H9 (cell line): ENCODE measurements around the gene SLTM. TPM values are rescaled to one million over a fixed set of nuclear protein-coding genes. Genes with fewer than 3 reads are reported as not detected.

Source experiments
- DNase-seq: peaks from one replicate; pipeline ENCODE4 v3.0.0-alpha.2; 2017
- H2AFZ ChIP-seq: one replicate; pipeline ENCODE4 v1.6.1; 2013; ENCODE audit warnings: mild to moderate bottlenecking, low read length, control low read depth, moderate library complexity
- H2AK5ac ChIP-seq: 2 replicates; pipeline ENCODE4 v1.6.1; 2013; ENCODE audit warnings: low read length, control low read depth, mixed read lengths; ENCODE audit not compliant: insufficient read length
- H2BK120ac ChIP-seq: one replicate; pipeline ENCODE4 v1.6.1; 2013; ENCODE audit warnings: low read depth, mild to moderate bottlenecking, low read length, control low read depth, inconsistent platforms; ENCODE audit not compliant: poor library complexity, severe bottlenecking
- H2BK12ac ChIP-seq: 2 replicates; pipeline ENCODE4 v1.6.1; 2013; ENCODE audit warnings: low read length, control low read depth, mixed read lengths, low read depth; ENCODE audit not compliant: insufficient read length
- H2BK15ac ChIP-seq: 2 replicates; pipeline ENCODE4 v1.6.1; 2013; ENCODE audit warnings: low read depth, low read length, control low read depth
- H2BK20ac ChIP-seq: one replicate; pipeline ENCODE4 v1.6.1; 2013; ENCODE audit warnings: low read depth, mild to moderate bottlenecking, low read length, control low read depth, inconsistent platforms; ENCODE audit not compliant: poor library complexity, severe bottlenecking
- H2BK5ac ChIP-seq: 2 replicates; pipeline ENCODE4 v1.6.1; 2013; ENCODE audit warnings: low read length, control low read depth, mixed read lengths; ENCODE audit not compliant: insufficient read length
- H3K14ac ChIP-seq: 2 replicates; pipeline ENCODE4 v1.6.1; 2013; ENCODE audit warnings: low read length, control low read depth; ENCODE audit not compliant: insufficient read depth
- H3K18ac ChIP-seq: 2 replicates; pipeline ENCODE4 v1.6.1; 2013; ENCODE audit warnings: low read depth, mild to moderate bottlenecking, mixed read lengths, low read length, control low read depth; ENCODE audit not compliant: insufficient read length
- H3K23ac ChIP-seq: 2 replicates; pipeline ENCODE4 v1.6.1; 2013; ENCODE audit warnings: low read length, control low read depth, mixed read lengths, low read depth; ENCODE audit not compliant: insufficient read length
- H3K23me2 ChIP-seq: 2 replicates; pipeline ENCODE4 v1.6.1; 2013; ENCODE audit warnings: low read depth, mild to moderate bottlenecking, mixed read lengths, low read length, control low read depth; ENCODE audit not compliant: insufficient read length, poor library complexity, severe bottlenecking
- H3K27ac ChIP-seq: 2 replicates; pipeline ENCODE4 v1.5.1; 2013; ENCODE audit warnings: low read length, control low read depth, mixed read lengths, low read depth; ENCODE audit not compliant: insufficient read length
- H3K27me3 ChIP-seq: 2 replicates; pipeline ENCODE4 v1.6.1; 2013; ENCODE audit warnings: low read length, control low read depth, inconsistent platforms; ENCODE audit not compliant: insufficient read depth
- H3K4ac ChIP-seq: 2 replicates; pipeline ENCODE4 v1.6.1; 2013; ENCODE audit warnings: low read depth, mild to moderate bottlenecking, control low read depth, inconsistent platforms, low read length, moderate library complexity
- H3K4me1 ChIP-seq: 2 replicates; pipeline ENCODE4 v1.6.1; 2013; ENCODE audit warnings: low read length, control low read depth, inconsistent platforms; ENCODE audit not compliant: insufficient read depth
- H3K4me2 ChIP-seq: 2 replicates; pipeline ENCODE4 v1.6.1; 2013; ENCODE audit warnings: low read length, control low read depth, mixed read lengths; ENCODE audit not compliant: insufficient read length, insufficient read depth
- H3K56ac ChIP-seq: 2 replicates; pipeline ENCODE4 v1.6.1; 2013; ENCODE audit warnings: low read depth, mild to moderate bottlenecking, mixed read lengths, low read length, control low read depth; ENCODE audit not compliant: insufficient read length
- H3K79me1 ChIP-seq: 2 replicates; pipeline ENCODE4 v1.6.1; 2013; ENCODE audit warnings: low read depth, mild to moderate bottlenecking, moderate library complexity, low read length, control low read depth, inconsistent platforms; ENCODE audit not compliant: insufficient read depth, poor library complexity, severe bottlenecking
- H3K79me2 ChIP-seq: 2 replicates; pipeline ENCODE4 v1.6.1; 2013; ENCODE audit warnings: low read length, control low read depth, inconsistent platforms; ENCODE audit not compliant: insufficient read depth
- H3K9ac ChIP-seq: 2 replicates; pipeline ENCODE4 v1.6.1; 2013; ENCODE audit warnings: low read length, control low read depth, mixed read lengths; ENCODE audit not compliant: insufficient read length; ENCODE audit errors: extremely low read depth
- H3K9me3 ChIP-seq: one replicate; pipeline ENCODE4 v1.6.1; 2013; ENCODE audit warnings: low read depth, low read length, inconsistent platforms; ENCODE audit not compliant: control insufficient read depth
- H3T11ph ChIP-seq: one replicate; pipeline ENCODE4 v1.6.1; 2013; ENCODE audit warnings: mild to moderate bottlenecking, low read length, control low read depth, inconsistent platforms
- H4K20me1 ChIP-seq: one replicate; pipeline ENCODE4 v1.6.1; 2013; ENCODE audit not compliant: control insufficient read depth, insufficient read length, insufficient read depth
- H4K5ac ChIP-seq: 2 replicates; pipeline ENCODE4 v1.6.1; 2013; ENCODE audit warnings: low read depth, mild to moderate bottlenecking, mixed read lengths, low read length, control low read depth; ENCODE audit not compliant: insufficient read length
- H4K8ac ChIP-seq: replicated peaks from 2 replicates; pipeline ENCODE4 v1.6.1; 2013; ENCODE audit warnings: low read length, control low read depth, mixed read lengths, low read depth; ENCODE audit not compliant: insufficient read length
- H4K91ac ChIP-seq: 2 replicates; pipeline ENCODE4 v1.6.1; 2013; ENCODE audit warnings: low read depth, mild to moderate bottlenecking, moderate library complexity, mixed read lengths, low read length, control low read depth; ENCODE audit not compliant: insufficient read length
- H3K27ac Mint-ChIP-seq, 3 experiments: 2 replicates in 2 of 3; 3 replicates in 1 of 3; pipeline ENCODE4 v1.8.0; 2020 to 2021; ENCODE audit warnings: mixed read lengths in 3 of 3, mild to moderate bottlenecking in 1 of 3, moderate library complexity in 1 of 3
- H3K27me3 Mint-ChIP-seq: 2 replicates; pipeline ENCODE4 v1.8.0; 2021; ENCODE audit warnings: low read depth, mild to moderate bottlenecking, moderate library complexity, mixed read lengths
- H3K36me3 Mint-ChIP-seq, 3 experiments: 2 replicates in 2 of 3; 3 replicates in 1 of 3; pipeline ENCODE4 v1.8.0; 2020 to 2021; ENCODE audit warnings: low read depth in 3 of 3, mixed read lengths in 3 of 3; ENCODE audit not compliant: insufficient read depth in 1 of 3
- H3K4me1 Mint-ChIP-seq, 2 experiments: 2 replicates each; pipeline ENCODE4 v1.8.0; 2020; ENCODE audit warnings: mixed read lengths in 2 of 2
- H3K4me3 Mint-ChIP-seq, 2 experiments: 2 replicates in 1 of 2; 3 replicates in 1 of 2; pipeline ENCODE4 v1.8.0; 2020 to 2021; ENCODE audit warnings: mild to moderate bottlenecking in 2 of 2, mixed read lengths in 2 of 2, moderate library complexity in 1 of 2
- H3K9me3 Mint-ChIP-seq, 2 experiments: 2 replicates in 1 of 2; 3 replicates in 1 of 2; pipeline ENCODE4 v1.8.0; 2020; ENCODE audit warnings: mild to moderate bottlenecking in 2 of 2, mixed read lengths in 2 of 2, moderate library complexity in 1 of 2
- CTCF ChIP-seq: fragments of 200-600 bp; sonication (generic); conservative IDR thresholded peaks from 3 replicates; pipeline ENCODE4 v1.8.0; 2021; ENCODE audit warnings: antibody characterized with exemption, mild to moderate bottlenecking
- WGBS: extraction: QIAGEN DNeasy Blood & Tissue Kit; methylation state at CpG from one replicate; pipeline ENCODE4 v1.1.7; 2013; ENCODE audit warnings: missing lambda C conversion rate, low lambda C conversion rate, mixed read lengths; ENCODE audit not compliant: insufficient read length; ENCODE audit errors: extremely low coverage; 5-methylcytosine and 5-hydroxymethylcytosine counted together
- total RNA-seq: library from RNA; stranded (reverse); gene quantifications from 2 replicates; pipeline ENCODE4 v1.2.1, GENCODE V29; 2021

The SLTM gene
- total RNA-seq, 1 experiment from 2014 or later, result 132 TPM

DNA sequence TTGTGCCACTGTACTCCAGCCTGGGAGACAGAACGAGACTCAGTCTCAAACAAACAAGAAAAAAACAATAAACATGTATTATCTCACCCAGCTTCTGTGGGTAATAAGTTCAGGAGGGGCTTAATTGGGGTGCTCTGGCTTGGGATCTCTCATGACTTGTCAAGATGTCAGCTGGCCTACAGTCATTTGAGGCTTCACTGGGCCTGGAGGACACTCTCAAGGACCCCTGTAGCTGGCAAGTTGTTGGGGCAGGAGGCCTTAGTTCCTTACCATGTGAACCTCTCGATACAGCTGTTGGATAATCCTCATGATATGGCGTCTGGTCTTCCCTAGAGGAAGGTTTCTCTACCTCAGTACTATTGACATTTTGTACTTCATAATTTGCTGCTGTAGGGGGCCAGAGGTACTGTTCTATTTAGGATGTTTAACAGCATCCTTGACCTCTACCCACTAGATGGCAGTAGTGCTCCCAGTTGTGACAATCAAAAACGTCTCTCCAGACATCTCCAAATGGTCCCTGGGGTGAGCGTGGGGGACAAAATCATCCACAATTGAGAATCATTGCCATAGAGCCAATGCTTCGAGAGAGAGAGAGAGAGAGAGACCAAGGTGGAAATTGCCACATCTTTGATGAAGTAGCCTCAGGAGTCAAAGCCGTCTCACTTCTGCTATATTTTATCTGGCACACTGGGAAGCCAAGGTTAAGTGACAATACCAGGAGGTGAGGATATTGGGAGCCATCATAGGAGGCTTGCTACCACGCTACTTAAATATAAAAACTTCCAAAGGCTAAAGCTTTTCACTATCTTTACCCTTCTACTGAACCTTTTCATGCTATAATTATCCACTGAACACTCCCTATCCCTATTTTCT lies 23.9 kb upstream of the SLTM start:
- H3K14ac ChIP-seq, result no peak overlapping the region
- H3K9me3 ChIP-seq, result no peaks in the 10 kb centered on the region
- H4K20me1 ChIP-seq, result no peaks in the 10 kb centered on the region
- H2BK5ac ChIP-seq, result no peak overlapping the region
- peaks cover 9 to 10% of the 10 kb centered on the region in 2 experiments for H3K4me1 Mint-ChIP-seq
- no peak overlapping the region for H3K4me3 Mint-ChIP-seq
- no peak overlapping the region for H2AK5ac ChIP-seq
- H3K27ac ChIP-seq, result no peak overlapping the region
- no peak overlapping the region for H3K18ac ChIP-seq
- no peak overlapping the region for H3K27ac Mint-ChIP-seq
- no peaks in the 10 kb centered on the region for H3K79me1 ChIP-seq
- TF ChIP-seq CTCF, result peak; percentile 87
- H3K4me2 ChIP-seq, result no peak overlapping the region
- no peak overlapping the region for H4K5ac ChIP-seq
- no peak overlapping the region for H2BK15ac ChIP-seq
- DNase-seq, result peak; percentile 71
- WGBS, result no CpG with 5 or more reads among the region's 8 CpGs
- no peaks in the 10 kb centered on the region; the same call in 1 of the 2 replicates for H3K27me3 Mint-ChIP-seq
- H3K4me1 ChIP-seq, result no peaks in the 10 kb centered on the region
- no peak overlapping the region for H3K56ac ChIP-seq
- H4K8ac ChIP-seq, result no peak overlapping the region
- no peaks in the 10 kb centered on the region for H3K27me3 ChIP-seq
- peak overlapping the region; percentile 53 for H2AFZ ChIP-seq
- H4K91ac ChIP-seq, result no peak overlapping the region
- H2BK120ac ChIP-seq, result no peak overlapping the region
- H3K4ac ChIP-seq, result no peak overlapping the region
- H3K23ac ChIP-seq, result no peak overlapping the region
- H3K23me2 ChIP-seq, result no peaks in the 10 kb centered on the region
- no peak overlapping the region for H3K9ac ChIP-seq
- no peaks in the 10 kb centered on the region for H3K36me3 Mint-ChIP-seq
- H2BK12ac ChIP-seq, result no peak overlapping the region
- H2BK20ac ChIP-seq, result no peak overlapping the region
- H3T11ph ChIP-seq, result no peak overlapping the region
- H3K9me3 Mint-ChIP-seq, result no peaks in the 10 kb centered on the region
- no peaks in the 10 kb centered on the region for H3K79me2 ChIP-seq
